Measurements from ENCODE around the gene CELF2. TPM values are rescaled to one million over a fixed set of nuclear protein-coding genes. Genes with fewer than 3 reads are reported as not detected.
A peak's percentile ranks its signal among the peaks of the same experiment; 100 is the strongest.

The CELF2 gene
- polyA plus RNA-seq, 3 donors: 11.4 to 11.9 (median 11.8) TPM

- no peak for DNase-seq (ENCODE audit: extremely low read depth in 1 of 11, low read depth in 9 of 11, low spot score in 4 of 11)
Observed at GRCh38 chr10:11046776-11047160, 29.1 kb downstream of the CELF2 start.

GRCh38 chr10:11048707-11049278, 31.1 kb downstream of the CELF2 start:
- DNase-seq (ENCODE audit: extremely low read depth in 1 of 11, low read depth in 9 of 11, low spot score in 4 of 11): no peak

- DNase-seq (ENCODE audit: extremely low read depth in 1 of 11, low read depth in 9 of 11, low spot score in 4 of 11): no peak
Observed at GRCh38 chr10:11049806-11050205, 32.1 kb downstream of the CELF2 start.

DNA sequence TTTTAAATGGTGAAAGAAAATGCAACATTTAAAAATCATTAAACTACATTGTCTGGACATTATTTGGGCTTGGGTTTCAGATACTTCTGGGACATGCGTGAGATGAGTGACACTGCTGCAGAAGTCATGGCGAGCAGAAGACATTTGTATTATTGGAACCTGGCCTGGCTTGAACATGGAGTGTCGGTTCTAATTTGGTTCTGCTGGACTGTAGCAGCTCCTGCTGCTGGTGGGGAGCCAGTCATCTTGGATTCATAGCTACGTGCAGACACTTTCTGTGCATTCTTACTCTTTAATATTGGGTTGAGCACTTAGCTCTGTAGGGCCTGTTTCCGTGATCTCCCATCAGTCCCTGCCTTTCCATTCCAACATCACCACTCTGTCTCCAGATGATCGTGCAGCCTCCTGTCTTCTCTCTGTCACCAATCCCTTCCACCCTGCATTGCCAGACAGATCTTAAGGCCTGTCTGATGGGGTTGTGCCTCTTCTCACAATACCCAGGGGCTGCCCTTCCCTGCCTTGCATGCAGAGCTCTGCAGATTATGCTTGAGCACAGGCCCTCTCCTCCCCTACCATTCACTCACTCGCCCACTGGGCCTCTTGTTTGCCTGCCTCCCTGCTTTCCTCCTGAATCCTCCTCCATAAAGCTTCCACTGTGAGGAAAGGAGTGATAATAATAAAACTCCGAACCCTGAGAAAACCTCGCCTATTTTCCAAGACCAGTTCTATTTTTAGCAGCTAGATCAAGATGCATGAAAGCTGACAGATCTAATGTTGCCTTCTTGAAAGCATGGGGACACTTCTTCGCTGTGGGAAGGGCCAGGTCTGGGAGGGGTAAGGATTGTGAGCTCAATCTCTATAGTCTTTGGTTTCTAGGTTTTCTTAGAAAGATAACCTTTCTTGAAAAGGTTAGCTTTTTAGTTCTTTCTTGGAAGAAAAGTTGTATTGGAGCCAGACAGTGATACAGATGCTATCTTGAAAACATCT, 32.9 kb downstream of the CELF2 start:
- no peak for DNase-seq (ENCODE audit: extremely low read depth in 1 of 11, low read depth in 9 of 11, low spot score in 4 of 11)

DNA sequence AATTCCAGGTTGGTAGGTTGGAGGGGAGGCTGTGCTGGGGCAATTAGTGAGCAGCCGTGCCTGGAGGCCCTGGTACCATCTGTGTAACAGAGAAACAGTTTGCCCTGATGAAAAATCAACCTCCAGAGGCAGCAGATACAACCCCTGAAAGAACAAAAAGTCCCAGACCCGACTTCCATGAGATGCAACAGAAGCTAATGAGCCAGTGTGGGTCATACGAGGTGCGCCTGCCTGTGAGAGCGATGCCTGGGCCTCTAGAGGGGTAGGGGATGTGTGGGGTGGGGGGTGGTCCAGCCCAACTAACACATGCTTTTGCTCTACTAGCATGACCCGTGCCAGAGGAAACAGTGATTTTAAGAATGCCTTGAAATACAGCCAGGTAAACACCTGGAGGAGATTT, 39.3 kb downstream of the CELF2 start:
- no peak for DNase-seq (ENCODE audit: extremely low read depth in 1 of 11, low read depth in 9 of 11, low spot score in 4 of 11)

DNA sequence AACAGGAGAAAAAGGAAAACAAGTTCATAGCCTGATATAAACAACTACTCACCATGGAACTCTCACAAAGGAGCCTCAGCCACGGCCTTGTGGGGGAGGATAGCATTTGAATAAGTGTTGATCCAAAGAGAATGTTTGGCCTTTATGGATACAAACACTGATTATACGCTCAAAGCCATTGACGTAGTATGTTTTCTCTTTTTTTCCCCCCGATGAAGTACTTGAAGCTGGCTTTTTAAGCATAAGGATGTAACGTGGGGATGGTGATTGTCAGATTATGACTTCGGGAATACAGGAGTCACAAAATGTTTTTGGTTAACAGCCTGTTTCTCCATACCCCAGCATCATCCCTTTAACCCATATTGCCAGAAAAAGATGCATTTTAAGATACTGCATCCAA, 39.8 kb downstream of the CELF2 start:
- no peak for DNase-seq (ENCODE audit: extremely low read depth in 1 of 11, low read depth in 9 of 11, low spot score in 4 of 11)

- DNase-seq (ENCODE audit: extremely low read depth in 1 of 11, low read depth in 9 of 11, low spot score in 4 of 11): peak in 7 of 11 donors; percentile 22 to 70 (median 39)
Observed at GRCh38 chr10:11057994-11058393, 40.3 kb downstream of the CELF2 start.

GRCh38 chr10:11058965-11059364, 41.3 kb downstream of the CELF2 start:
- no peak for DNase-seq (ENCODE audit: extremely low read depth in 1 of 11, low read depth in 9 of 11, low spot score in 4 of 11)

GRCh38 chr10:11063856-11064255, 46.2 kb downstream of the CELF2 start:
- peak in 1 of 11 donors; percentile 24 for DNase-seq (ENCODE audit: extremely low read depth in 1 of 11, low read depth in 9 of 11, low spot score in 4 of 11)

- DNase-seq (ENCODE audit: extremely low read depth in 1 of 11, low read depth in 9 of 11, low spot score in 4 of 11): no peak
Observed at GRCh38 chr10:11064832-11065231, 47.2 kb downstream of the CELF2 start.

DNA sequence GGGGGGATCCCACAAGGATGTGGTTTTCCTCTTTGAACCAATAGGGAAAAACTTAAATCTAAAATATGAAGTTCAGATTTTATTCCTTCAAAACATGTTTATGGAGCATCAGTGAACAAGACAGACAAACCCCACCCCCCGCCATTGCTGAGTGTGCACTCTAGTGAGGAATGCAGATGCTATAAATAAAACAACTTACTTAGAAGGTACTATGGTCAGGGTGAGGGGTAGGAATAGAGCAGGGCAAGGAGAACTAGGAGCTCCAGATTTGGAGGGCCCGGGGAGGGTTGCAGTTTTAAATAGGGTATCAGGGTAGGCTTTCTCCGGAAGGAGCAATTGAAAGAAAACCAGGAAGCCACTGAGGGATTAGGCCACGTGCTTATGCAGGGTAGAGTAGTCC, 47.9 kb downstream of the CELF2 start:
- DNase-seq (ENCODE audit: extremely low read depth in 1 of 11, low read depth in 9 of 11, low spot score in 4 of 11): no peak

GRCh38 chr10:11066520-11066919, 48.8 kb downstream of the CELF2 start:
- DNase-seq (ENCODE audit: extremely low read depth in 1 of 11, low read depth in 9 of 11, low spot score in 4 of 11): no peak

GRCh38 chr10:11068861-11069633, 51.4 kb downstream of the CELF2 start:
- no peak for DNase-seq (ENCODE audit: extremely low read depth in 1 of 11, low read depth in 9 of 11, low spot score in 4 of 11)

- DNase-seq (ENCODE audit: extremely low read depth in 1 of 11, low read depth in 9 of 11, low spot score in 4 of 11): no peak
Observed at GRCh38 chr10:11073410-11073809, 55.7 kb downstream of the CELF2 start.

- no peak for DNase-seq (ENCODE audit: extremely low read depth in 1 of 11, low read depth in 9 of 11, low spot score in 4 of 11)
Observed at GRCh38 chr10:11074536-11075267, 57.0 kb downstream of the CELF2 start.

DNA sequence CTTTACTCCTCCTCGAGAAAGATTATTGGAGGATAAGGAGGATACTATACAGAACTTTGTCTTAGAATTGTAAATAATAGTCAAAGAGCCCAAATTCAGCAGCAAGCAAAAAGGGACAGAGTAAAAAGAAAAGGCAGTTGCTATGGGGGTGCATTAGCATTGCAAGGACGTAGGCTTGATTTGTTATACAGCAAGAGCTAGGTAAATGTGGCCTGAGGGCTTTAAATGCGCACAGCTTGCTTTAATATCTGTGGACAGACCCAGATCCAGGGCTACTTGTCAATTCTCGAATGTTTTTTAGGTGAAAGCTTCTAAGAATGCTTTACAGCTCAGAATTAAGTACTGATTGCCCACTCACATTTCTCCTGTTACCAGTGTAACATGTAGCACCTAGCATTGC, 58.5 kb downstream of the CELF2 start:
- no peak for DNase-seq (ENCODE audit: extremely low read depth in 1 of 11, low read depth in 9 of 11, low spot score in 4 of 11)

DNA sequence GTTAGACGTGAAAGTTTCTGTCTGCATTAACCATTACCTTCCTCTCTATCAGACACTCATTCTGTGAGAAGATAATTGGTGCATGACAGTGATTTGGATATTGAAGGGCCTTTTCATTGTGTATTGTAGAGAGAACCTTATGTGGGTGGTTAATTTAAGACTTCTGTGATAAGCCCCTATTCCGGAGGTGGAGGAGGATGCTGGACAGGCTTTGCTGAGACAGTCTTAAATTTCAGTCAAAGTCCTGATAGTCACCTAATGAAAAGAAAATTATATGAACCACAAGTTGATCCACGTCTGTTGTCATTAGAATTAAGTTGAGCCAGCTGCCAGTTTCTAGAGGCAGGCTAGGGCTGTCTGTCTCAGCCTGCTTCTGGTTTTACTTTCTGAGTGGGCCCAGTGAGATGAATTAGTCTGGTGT, 62.9 kb downstream of the CELF2 start:
- DNase-seq (ENCODE audit: extremely low read depth in 1 of 11, low read depth in 9 of 11, low spot score in 4 of 11): no peak

DNA sequence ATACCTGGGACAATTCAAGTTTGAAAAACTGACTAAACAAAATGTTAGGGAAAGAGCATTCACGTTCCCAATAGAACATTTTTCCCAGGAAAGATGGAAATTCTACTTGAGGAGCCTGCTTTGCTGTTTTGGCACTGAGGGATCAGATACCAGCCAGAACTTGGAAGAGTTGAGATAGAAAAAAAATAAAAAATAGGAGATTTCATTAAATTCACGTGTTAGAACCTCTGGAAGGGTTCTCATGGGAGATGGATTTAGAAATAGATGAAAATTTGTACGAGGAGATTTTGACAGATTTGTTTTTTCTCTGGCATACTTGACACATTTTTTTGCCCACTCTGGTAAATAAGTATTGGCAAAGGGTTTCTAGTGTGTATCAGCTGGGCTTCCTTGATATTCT, 63.7 kb downstream of the CELF2 start:
- DNase-seq (ENCODE audit: extremely low read depth in 1 of 11, low read depth in 9 of 11, low spot score in 4 of 11): no peak

DNA sequence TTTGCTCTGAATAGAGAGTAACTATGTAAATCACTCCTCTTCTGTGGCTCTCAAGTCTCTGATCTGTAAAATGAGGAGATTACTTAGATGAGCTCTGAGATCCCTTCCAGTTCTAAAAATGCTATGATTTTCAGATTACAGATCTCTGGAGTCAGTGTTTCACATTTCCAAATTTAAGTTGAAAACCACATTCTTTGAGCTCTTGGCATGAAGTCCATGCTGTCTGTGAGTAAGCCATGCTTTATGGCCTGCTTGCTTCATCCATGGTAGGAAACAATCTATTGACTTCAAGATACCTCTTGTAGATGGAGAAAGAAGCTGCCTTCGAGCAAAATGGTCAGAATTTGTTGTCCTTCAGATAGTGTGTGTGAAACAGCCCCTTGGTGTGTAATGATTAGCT, 64.9 kb downstream of the CELF2 start:
- DNase-seq (ENCODE audit: extremely low read depth in 1 of 11, low read depth in 9 of 11, low spot score in 4 of 11): no peak
